Jurkat, Clone E6-1 (cell line): ENCODE results near the gene MED26. TPM values are rescaled to one million over a fixed set of nuclear protein-coding genes. Genes with fewer than 3 reads are reported as not detected.
A peak's percentile ranks its signal among the peaks of the same experiment; 100 is the strongest.
"Not testable (repeated sequence)": the region's sequence is repeated elsewhere in the genome, so short reads cannot be mapped to it uniquely, and the experiment has no call there.

Experiments used
- DNase-seq: peaks from one replicate; pipeline ENCODE4 v3.0.0-alpha.2; 2011; ENCODE audit warnings: low read depth, low spot score
- H3K4me3 ChIP-seq: 2 replicates; pipeline ENCODE4 v1.5.1; 2011; ENCODE audit warnings: mild to moderate bottlenecking, low read length, control low read depth, moderate library complexity
- polyA plus RNA-seq: library from polyadenylated mRNA; unstranded; fragments of >200 nt; gene quantifications from one replicate; pipeline ENCODE4 v1.2.1, GENCODE V29; 2012; ENCODE audit warnings: missing spikeins; ENCODE audit not compliant: insufficient read length, insufficient read depth

Gene MED26
- 10.5 TPM for polyA plus RNA-seq

GRCh38 chr19:16628183-16628983 lies at the start of gene MED26:
TSS of gene MED26 (minus strand) at chr19:16628204. CDS start at chr19:16627943, 261 bp downstream.
- H3K4me3 ChIP-seq = peak within 1 kb of the TSS; percentile 78

GRCh38 chr19:16677055-16677454 lies 49.1 kb upstream of the MED26 start:
- H3K4me3 ChIP-seq = no peak overlapping the region
- DNase-seq = no peak

More at GRCh38 chr19:16628183-16628983, at the start of gene MED26:
- peak; percentile 87 for DNase-seq

GRCh38 chr19:16676101-16676798 lies 48.2 kb upstream of the MED26 start:
- no peak for DNase-seq
- no peak overlapping the region for H3K4me3 ChIP-seq

GRCh38 chr19:16673839-16674238 lies 45.8 kb upstream of the MED26 start:
- H3K4me3 ChIP-seq, DNase-seq: not testable (repeated sequence)

GRCh38 chr19:16673231-16673630 lies 45.2 kb upstream of the MED26 start:
- DNase-seq = no peak
- no peak overlapping the region for H3K4me3 ChIP-seq

- no peak for DNase-seq
- H3K4me3 ChIP-seq = no peak overlapping the region
These were observed 43.8 kb upstream of the MED26 start for GRCh38 chr19:16671652-16672274.

GRCh38 chr19:16670291-16670690 lies 42.3 kb upstream of the MED26 start:
- H3K4me3 ChIP-seq = no peak overlapping the region
- DNase-seq = no peak

GRCh38 chr19:16668702-16669101 lies 40.7 kb upstream of the MED26 start:
- DNase-seq, H3K4me3 ChIP-seq: not testable (repeated sequence)

- DNase-seq = no peak
- no peak overlapping the region for H3K4me3 ChIP-seq
These were observed 40.2 kb upstream of the MED26 start for GRCh38 chr19:16668176-16668575.

- DNase-seq = no peak
- H3K4me3 ChIP-seq = peak overlapping the region; percentile 85
These were observed 33.6 kb upstream of the MED26 start for GRCh38 chr19:16661480-16662034.

- H3K4me3 ChIP-seq = peak within 1 kb of the TSS; percentile 85
- DNase-seq = no peak
These were observed 32.9 kb upstream of the MED26 start, which contains the start of gene TMEM38A for GRCh38 chr19:16660763-16661479. TSS of gene TMEM38A (plus strand) at chr19:16661139. CDS start at chr19:16661218, 79 bp downstream.

GRCh38 chr19:16659832-16660708 lies 32.1 kb upstream of the MED26 start, which contains the start of gene SMIM7:
TSS of gene SMIM7 (minus strand) at chr19:16660144. CDS start at chr19:16660110, 34 bp downstream.
- DNase-seq = peak; percentile 99
- peak within 1 kb of the TSS; percentile 85 for H3K4me3 ChIP-seq

- no peak for DNase-seq
- H3K4me3 ChIP-seq = peak overlapping the region; percentile 85
These were observed 31.4 kb upstream of the MED26 start for GRCh38 chr19:16659464-16659831.

GRCh38 chr19:16657384-16657783 lies 29.4 kb upstream of the MED26 start:
- DNase-seq = no peak
- no peak overlapping the region for H3K4me3 ChIP-seq

- no peak overlapping the region for H3K4me3 ChIP-seq
- no peak for DNase-seq
These were observed 27.7 kb upstream of the MED26 start for GRCh38 chr19:16655727-16656126.

- no peak overlapping the region for H3K4me3 ChIP-seq
- DNase-seq = no peak
These were observed 26.6 kb upstream of the MED26 start for GRCh38 chr19:16654627-16655026.

- H3K4me3 ChIP-seq = no peak overlapping the region
- DNase-seq = peak; percentile 21
These were observed 26.1 kb upstream of the MED26 start for GRCh38 chr19:16654140-16654539.

- H3K4me3 ChIP-seq = no peak overlapping the region
- DNase-seq = no peak
These were observed 24.9 kb upstream of the MED26 start for GRCh38 chr19:16652854-16653253.
